Activated T-helper 1 cell treated with anti-CD3 and anti-CD28 coated beads, Interleukin-12 subunit alpha, Interleukin-12 subunit beta, Interleukin-2, Interleukin-4 antibody, amounts not matched to agents 30 ng/mL and 10 ng/mL and 1 ng/mL, durations not matched to agents 14 hours and 24 hours and 36 hours (primary cell): ENCODE data around the gene FAM13A. TPM values are rescaled to one million over a fixed set of nuclear protein-coding genes. Genes with fewer than 3 reads are reported as not detected.
"Not testable (repeated sequence)": the region's sequence is repeated elsewhere in the genome, so short reads cannot be mapped to it uniquely, and the experiment has no call there.

ENCODE experiments used
- DNase-seq: peaks from one replicate; pipeline ENCODE4 v3.0.0; 2021; ENCODE audit warnings: low spot score
- H3K27ac Mint-ChIP-seq: one replicate; pipeline ENCODE4 v1.8.0; 2021; ENCODE audit warnings: mild to moderate bottlenecking, mixed read lengths
- H3K27me3 Mint-ChIP-seq: one replicate; pipeline ENCODE4 v1.8.0; 2022; ENCODE audit warnings: mild to moderate bottlenecking, moderate library complexity, mixed read lengths; ENCODE audit not compliant: insufficient read depth
- H3K36me3 Mint-ChIP-seq: one replicate; pipeline ENCODE4 v1.8.0; 2021; ENCODE audit warnings: low read depth, mixed read lengths
- H3K4me1 Mint-ChIP-seq: one replicate; pipeline ENCODE4 v1.8.0; 2021; ENCODE audit warnings: low read depth, mixed read lengths
- H3K4me3 Mint-ChIP-seq: one replicate; pipeline ENCODE4 v1.8.0; 2021; ENCODE audit warnings: mild to moderate bottlenecking, moderate library complexity, mixed read lengths
- H3K9me3 Mint-ChIP-seq: one replicate; pipeline ENCODE4 v1.8.0; 2021; ENCODE audit warnings: mixed read lengths
- intact Hi-C: fragments of 100-400 bp; cut with micrococcal nuclease; formaldehyde crosslinking; loops from one replicate; pipeline ENCODE4 v1.15.1; 2024
- total RNA-seq: library from RNA; stranded (reverse); gene quantifications from 2 replicates; pipeline ENCODE4 v1.2.3, GENCODE V29; 2022

Gene FAM13A
- total RNA-seq, 1 donor from 2014 or later = 3.0 TPM

DNA sequence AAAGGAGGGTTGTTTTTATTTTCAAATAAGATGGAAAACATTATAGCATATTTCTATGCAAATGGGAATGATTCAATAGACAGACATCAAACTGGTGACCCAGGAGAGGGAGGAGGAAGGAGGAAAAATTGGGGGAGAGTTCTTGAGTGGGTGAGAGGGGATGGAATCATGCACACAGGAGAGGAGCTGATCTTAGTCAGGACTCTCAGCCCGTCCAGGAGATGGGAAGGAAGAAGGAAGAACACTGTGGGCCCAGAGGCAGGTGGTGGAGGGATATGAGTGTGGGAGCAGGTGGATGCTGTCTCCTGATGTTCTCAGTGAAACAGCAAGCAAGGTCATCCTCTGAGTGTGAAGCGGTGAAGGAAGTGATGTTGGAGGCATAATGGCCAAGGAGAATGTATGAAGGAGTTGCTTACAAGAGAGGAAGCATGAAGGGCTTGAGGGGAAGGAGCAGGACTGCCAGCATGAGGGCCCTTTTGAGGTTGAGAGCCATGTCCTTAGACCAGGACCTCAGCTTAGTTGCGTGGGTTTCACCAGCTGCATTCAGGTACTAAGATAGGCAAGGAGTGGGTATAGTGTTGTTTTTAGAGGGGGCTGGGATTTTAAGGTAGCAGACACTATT is 197.7 kb downstream of the FAM13A start:
- Mint-ChIP-seq H3K27me3 (no peaks in the 10 kb centered on the region), H3K4me1 (no peaks in the 10 kb centered on the region), H3K36me3 (no peaks in the 10 kb centered on the region), H3K9me3 (no peaks in the 10 kb centered on the region), H3K27ac (no peak overlapping the region), H3K4me3 (no peak overlapping the region)
- DNase-seq = no peak
- intact Hi-C loops = no loop called here

DNA sequence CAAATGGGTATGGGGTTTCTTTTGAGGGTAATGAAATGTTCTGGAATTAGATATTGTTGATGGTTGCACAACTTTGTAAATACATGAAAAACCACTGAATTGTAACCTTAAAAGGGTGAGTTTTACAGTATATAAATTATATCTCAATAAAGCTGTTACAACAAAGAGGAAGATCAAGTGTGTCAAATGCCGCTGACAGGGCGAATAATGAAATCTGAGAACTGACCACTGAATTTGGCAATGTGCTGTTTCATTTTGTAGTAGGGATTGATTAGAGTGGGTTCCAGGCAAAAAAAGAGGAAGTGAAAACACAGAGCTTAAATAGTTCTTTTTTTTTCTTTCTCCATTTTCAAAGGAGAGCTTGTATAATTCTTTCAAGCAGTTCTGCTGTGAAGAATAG is 198.2 kb downstream of the FAM13A start:
- DNase-seq = no peak
- Mint-ChIP-seq H3K9me3 (no peaks in the 10 kb centered on the region), H3K4me1 (no peaks in the 10 kb centered on the region), H3K36me3 (no peaks in the 10 kb centered on the region), H3K27ac (no peak overlapping the region), H3K27me3 (no peaks in the 10 kb centered on the region), H3K4me3 (no peak overlapping the region)
- intact Hi-C loops = no loop called here

DNA sequence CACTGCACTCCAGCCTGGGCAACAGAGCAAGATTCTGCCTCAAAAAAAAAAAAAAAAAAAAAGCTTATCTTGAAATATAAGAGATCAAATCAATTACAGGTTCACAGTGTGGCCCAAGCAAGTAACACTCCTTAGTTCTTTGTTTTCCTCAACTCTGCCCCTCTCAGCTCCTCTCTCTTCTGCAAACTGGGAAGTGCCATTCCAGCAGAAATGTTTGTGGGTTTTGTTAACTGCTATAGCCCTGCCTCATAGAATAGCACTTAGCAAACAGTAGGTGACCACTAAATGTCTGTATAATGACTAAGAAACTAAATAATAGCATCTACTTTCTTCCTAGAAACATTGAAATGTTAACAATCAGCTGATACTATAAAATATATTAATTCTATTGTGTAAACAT is 199.4 kb downstream of the FAM13A start:
- no peaks in the 10 kb centered on the region for H3K36me3 Mint-ChIP-seq
- H3K27me3 Mint-ChIP-seq = no peaks in the 10 kb centered on the region
- intact Hi-C loops = no loop called here

DNA sequence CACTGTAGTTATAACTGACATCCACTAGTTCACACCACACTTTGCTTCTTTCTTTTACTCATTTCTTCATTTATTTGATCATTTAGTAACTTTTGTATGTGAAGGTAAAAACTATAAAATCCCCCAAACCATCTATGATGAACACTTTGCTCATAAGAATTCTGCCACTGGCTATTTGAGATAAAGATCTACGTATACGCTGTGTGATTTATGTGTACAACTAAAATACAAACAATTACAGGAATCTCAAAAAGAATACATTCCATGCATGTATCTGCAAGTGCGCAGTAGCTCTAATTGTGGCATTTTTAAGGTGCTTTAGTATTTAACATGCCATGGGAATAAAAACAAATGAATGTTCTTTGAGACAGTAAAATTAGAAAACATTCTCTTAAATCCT is 202.5 kb downstream of the FAM13A start:
- intact Hi-C loops = no loop called here
- no peak overlapping the region for H3K4me3 Mint-ChIP-seq
- no peaks in the 10 kb centered on the region for H3K36me3 Mint-ChIP-seq
- DNase-seq = no peak
- no peak overlapping the region for H3K27ac Mint-ChIP-seq
- no peaks in the 10 kb centered on the region for H3K4me1 Mint-ChIP-seq
- no peaks in the 10 kb centered on the region for H3K9me3 Mint-ChIP-seq
- no peaks in the 10 kb centered on the region for H3K27me3 Mint-ChIP-seq

More for the DNA sequence above, 199.4 kb downstream of the FAM13A start:
- no peaks in the 10 kb centered on the region for H3K9me3 Mint-ChIP-seq
- H3K4me3 Mint-ChIP-seq = no peak overlapping the region
- no peak for DNase-seq
- no peaks in the 10 kb centered on the region for H3K4me1 Mint-ChIP-seq
- H3K27ac Mint-ChIP-seq = no peak overlapping the region

DNA sequence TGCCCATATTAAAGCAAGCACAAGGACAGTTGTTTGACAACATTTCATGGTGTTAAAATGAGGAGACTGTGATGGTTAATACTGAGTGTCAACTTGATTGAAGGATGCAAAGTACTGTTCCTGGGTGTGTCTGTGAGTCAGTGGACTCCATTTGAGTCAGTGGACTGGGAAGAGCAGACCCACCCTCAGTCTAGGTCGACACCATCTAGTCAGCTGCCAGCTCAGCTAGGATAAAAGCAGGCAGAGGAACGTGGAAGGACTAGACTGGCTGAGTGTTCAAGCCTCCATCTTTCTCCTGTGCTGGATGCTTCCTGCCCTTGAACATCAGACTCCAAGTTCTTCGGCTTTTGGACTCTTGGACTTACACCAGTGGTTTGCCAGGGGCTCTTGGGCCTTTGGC is 203.4 kb downstream of the FAM13A start:
- H3K27ac Mint-ChIP-seq, H3K4me1 Mint-ChIP-seq, H3K9me3 Mint-ChIP-seq, DNase-seq, intact Hi-C loops, H3K36me3 Mint-ChIP-seq, H3K27me3 Mint-ChIP-seq, H3K4me3 Mint-ChIP-seq: not testable (repeated sequence)

DNA sequence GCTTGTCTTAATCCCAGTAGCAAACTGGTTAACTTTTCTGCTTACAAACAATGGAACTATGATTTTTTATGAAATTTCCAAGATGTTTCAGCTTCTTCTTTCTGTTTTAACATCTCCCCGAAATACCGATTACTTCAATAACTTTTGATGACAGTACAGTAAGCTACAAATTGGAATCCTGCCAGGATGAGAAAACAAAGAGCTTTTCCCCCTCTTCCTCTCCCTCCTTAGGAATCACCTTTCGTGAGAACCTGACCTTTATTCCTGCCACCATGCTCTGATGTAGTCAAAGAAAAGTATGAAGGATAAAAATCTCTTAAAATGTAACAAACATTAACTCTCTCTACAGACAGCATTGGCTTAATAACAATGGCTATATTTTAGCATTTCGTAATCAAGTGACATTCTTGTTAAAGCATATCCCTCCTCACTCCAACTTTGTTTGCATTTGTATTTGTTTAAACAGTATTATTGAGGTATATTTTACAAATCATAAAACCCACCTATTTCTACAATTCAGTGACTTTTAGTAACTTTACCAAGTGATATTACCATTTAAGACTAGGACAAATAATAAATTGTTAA is 210.7 kb downstream of the FAM13A start:
- no peak overlapping the region for H3K4me3 Mint-ChIP-seq
- no peak for DNase-seq
- H3K27me3 Mint-ChIP-seq = peaks cover 8% of the 10 kb centered on the region
- H3K36me3 Mint-ChIP-seq = no peaks in the 10 kb centered on the region
- H3K4me1 Mint-ChIP-seq = no peaks in the 10 kb centered on the region
- intact Hi-C loops = no loop called here
- H3K27ac Mint-ChIP-seq = no peak overlapping the region
- H3K9me3 Mint-ChIP-seq = no peaks in the 10 kb centered on the region

DNA sequence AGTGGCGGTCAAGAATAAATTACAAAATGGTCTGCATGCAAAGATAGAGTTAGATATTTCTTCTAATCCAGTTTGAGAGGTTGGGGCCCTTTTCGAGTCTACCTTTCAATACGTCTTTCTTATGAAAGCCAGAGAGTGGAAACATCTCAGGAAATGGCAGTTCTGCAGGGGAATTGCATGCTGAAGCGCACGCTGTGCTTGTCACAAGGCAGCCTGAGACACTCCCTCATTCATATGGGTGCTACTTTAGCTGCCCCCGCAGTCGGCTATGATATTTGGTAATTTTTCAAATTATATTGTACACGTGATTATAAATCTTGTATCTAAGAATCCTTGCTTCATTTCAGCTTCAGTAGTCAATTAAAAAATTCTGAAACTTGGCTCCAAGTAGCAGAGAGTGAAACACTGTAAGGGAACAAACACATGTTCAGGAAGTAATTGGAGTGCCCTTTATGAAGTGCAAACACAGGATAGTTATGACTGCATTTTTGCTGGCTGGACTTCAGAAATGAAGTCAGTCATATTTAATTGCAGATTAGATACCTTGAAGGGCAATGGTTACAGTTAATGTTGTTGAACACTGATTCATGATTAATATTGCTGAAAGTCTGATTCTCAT is 213.8 kb downstream of the FAM13A start:
- H3K36me3 Mint-ChIP-seq = no peaks in the 10 kb centered on the region
- H3K4me3 Mint-ChIP-seq = no peak overlapping the region
- intact Hi-C loops = no loop called here
- no peaks in the 10 kb centered on the region for H3K9me3 Mint-ChIP-seq
- peaks cover 7% of the 10 kb centered on the region for H3K27me3 Mint-ChIP-seq
- no peaks in the 10 kb centered on the region for H3K4me1 Mint-ChIP-seq
- DNase-seq = no peak
- no peak overlapping the region for H3K27ac Mint-ChIP-seq

DNA sequence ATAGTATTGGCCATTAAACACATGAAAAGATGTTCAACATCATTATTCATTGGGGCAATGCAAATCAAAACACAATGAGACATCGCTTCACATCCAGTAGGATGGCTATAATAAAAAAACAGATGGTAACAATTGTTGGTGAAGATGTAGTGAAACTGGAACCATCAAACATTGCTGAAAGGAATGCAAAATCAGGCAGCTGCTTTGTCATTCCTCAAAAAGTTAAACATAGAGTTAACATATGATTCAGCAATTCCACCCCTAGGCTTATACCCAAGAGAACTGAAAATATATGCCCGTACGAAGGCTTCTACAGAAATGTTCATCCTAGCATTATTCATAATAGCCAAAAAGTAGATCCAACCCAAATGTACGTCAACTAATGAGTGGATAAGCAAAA is 215.3 kb downstream of the FAM13A start:
- no peak overlapping the region for H3K27ac Mint-ChIP-seq
- H3K36me3 Mint-ChIP-seq = no peaks in the 10 kb centered on the region
- no peak overlapping the region for H3K4me3 Mint-ChIP-seq
- H3K9me3 Mint-ChIP-seq = no peaks in the 10 kb centered on the region
- H3K27me3 Mint-ChIP-seq = peaks cover 5% of the 10 kb centered on the region
- no peaks in the 10 kb centered on the region for H3K4me1 Mint-ChIP-seq
- intact Hi-C loops = no loop called here
- DNase-seq = no peak

DNA sequence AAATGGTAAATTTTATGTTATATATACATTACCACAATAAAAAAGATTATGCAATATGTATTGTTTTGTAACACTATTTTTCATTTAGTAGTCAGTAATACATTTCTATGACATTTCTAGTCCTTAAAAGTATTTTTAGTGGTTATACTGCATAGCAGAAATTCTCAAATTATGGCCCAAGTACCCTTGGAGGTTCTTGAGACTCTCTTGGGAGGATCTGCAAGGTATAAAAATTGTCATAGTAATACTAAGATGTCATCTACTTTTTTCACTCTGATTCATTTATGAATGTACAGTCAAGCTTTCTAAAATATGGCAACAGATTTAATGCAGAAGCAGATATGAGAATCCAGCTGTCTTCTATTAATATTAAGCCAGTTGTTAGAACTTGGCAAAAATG is 220.8 kb downstream of the FAM13A start:
- Mint-ChIP-seq H3K36me3 (no peaks in the 10 kb centered on the region), H3K9me3 (no peaks in the 10 kb centered on the region), H3K4me1 (no peaks in the 10 kb centered on the region), H3K4me3 (no peak overlapping the region), H3K27me3 (peaks cover 5% of the 10 kb centered on the region), H3K27ac (no peak overlapping the region)
- intact Hi-C loops = no loop called here
- DNase-seq = no peak

DNA sequence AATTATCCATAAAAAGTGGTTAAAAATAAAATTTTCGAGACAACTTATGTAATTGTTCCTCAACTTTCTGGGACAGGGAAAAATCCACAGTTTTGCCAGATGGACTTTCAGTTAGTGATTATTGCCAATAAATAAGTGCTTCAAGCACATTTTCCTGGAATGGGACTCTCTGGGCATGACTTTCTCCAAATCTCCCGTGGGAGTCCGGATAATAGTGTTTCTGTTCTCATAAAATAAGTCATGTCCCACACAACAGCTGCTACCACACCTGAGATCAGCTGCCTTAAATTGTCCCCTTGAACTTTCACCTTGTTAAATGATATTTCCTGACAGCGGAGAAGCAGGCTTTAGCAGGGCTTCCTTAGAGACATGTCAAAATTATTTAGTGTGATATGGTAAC is 226.0 kb downstream of the FAM13A start:
- DNase-seq = no peak
- intact Hi-C loops = no loop called here
- H3K27me3 Mint-ChIP-seq = peaks cover 5% of the 10 kb centered on the region
- no peak overlapping the region for H3K4me3 Mint-ChIP-seq
- H3K27ac Mint-ChIP-seq = no peak overlapping the region
- no peaks in the 10 kb centered on the region for H3K36me3 Mint-ChIP-seq
- no peaks in the 10 kb centered on the region for H3K4me1 Mint-ChIP-seq
- H3K9me3 Mint-ChIP-seq = no peaks in the 10 kb centered on the region

DNA sequence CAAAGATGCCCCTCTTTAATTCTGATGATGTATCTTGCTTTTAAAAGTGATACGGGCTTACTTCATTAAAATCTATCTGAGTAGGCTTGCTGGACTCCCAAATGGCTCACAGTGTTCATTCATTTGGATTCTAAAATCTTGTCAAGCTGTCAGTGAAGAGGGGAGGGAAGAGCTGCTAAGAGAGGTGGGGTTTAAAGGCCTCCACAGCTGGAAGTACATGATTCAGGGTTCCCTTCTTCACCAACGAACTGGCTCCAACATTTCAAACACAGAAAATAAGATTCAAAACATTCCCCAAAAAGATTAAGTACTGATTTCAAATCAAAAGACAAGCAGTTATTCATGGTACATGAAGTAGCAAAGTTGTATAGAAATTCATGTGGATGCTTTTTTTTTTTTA is 226.4 kb downstream of the FAM13A start:
- intact Hi-C loops = no loop called here
- H3K9me3 Mint-ChIP-seq = no peaks in the 10 kb centered on the region
- no peak for DNase-seq
- H3K4me1 Mint-ChIP-seq = no peaks in the 10 kb centered on the region
- peaks cover 5% of the 10 kb centered on the region for H3K27me3 Mint-ChIP-seq
- H3K4me3 Mint-ChIP-seq = no peak overlapping the region
- H3K36me3 Mint-ChIP-seq = no peaks in the 10 kb centered on the region
- H3K27ac Mint-ChIP-seq = no peak overlapping the region

DNA sequence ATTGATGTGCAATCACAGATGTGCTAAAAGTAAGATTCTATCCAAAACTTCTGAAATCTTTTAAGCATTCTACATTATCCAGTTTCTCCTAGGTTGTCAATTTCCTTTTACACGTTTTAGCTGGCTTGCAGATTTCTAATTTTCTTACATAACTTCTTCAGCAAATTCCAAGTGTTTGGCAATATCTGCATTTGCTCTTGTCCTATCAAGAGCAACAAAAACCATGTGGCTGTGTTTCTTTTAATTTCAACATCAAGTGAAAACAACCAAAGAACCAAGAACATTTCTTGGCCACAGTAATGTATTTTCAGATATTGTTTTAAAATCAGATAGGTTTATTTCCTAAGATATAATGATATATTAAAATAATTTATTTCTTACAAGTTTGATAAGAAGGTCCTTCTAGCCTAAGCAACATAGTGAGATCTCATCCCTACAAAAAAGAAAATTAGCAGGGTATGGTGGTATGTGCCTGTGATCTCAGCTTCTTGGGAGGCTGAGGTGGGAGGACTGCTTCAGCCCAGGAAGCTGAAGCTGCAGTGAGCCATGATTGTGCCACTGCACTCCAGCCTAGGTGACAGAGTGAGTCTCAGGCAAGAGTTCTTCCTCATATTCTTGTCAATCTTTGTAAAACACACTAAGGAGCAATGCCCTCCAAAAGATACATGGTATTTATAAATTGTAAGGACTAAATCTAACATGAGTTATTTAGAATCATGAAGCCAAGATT is 228.0 kb downstream of the FAM13A start:
- no peak for DNase-seq
- intact Hi-C loops = loop anchor here (10.0 kb wide), 1 partner anchor 444 kb away; no protein-coding TSS in a partner anchor
- Mint-ChIP-seq H3K27me3 (peaks cover 5% of the 10 kb centered on the region), H3K36me3 (no peaks in the 10 kb centered on the region), H3K27ac (no peak overlapping the region), H3K4me3 (no peak overlapping the region), H3K4me1 (no peaks in the 10 kb centered on the region), H3K9me3 (no peaks in the 10 kb centered on the region)

DNA sequence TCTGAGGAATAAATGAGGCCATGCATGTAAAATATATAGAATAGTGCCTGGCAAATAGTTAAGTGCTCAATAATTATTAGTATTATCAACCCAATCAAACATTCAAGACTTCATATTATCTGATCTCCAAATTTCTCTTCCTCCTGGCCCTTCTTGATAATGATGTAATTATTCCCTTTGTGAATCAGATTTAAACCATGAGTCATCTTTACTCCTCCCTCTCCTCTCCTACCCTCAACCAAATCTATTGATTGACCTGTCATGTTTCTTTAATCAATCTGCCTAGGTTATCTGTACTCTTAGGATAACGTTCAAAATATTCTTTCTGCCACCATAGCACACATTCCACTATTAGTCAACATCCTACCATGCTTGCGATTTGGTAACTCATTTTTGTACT is 229.5 kb downstream of the FAM13A start:
- Mint-ChIP-seq H3K4me1 (peaks cover 16% of the 10 kb centered on the region), H3K9me3 (no peaks in the 10 kb centered on the region), H3K36me3 (no peaks in the 10 kb centered on the region), H3K27me3 (no peaks in the 10 kb centered on the region), H3K4me3 (no peak overlapping the region), H3K27ac (no peak overlapping the region)
- intact Hi-C loops = loop anchor here (10.0 kb wide), 1 partner anchor 443 kb away; no protein-coding TSS in a partner anchor
- DNase-seq = no peak
